Measurements from ENCODE around the gene DGKZ.
"Not testable (repeated sequence)": the region's sequence is repeated elsewhere in the genome, so short reads cannot be mapped to it uniquely, and the experiment has no call there.

The DGKZ gene

GRCh38 chr11:46369458-46370152 is 22.3 kb downstream of the DGKZ start:
- no peak for DNase-seq

- DNase-seq, result no peak
Observed at GRCh38 chr11:46370253-46370652, 23.0 kb downstream of the DGKZ start.

GRCh38 chr11:46371262-46371661 is 24.0 kb downstream of the DGKZ start:
- not testable (repeated sequence) for DNase-seq

- DNase-seq, result no peak
Observed at GRCh38 chr11:46372086-46372485, 24.8 kb downstream of the DGKZ start.

GRCh38 chr11:46372501-46372900 is 25.2 kb downstream of the DGKZ start:
- DNase-seq, result not testable (repeated sequence)

- no peak for DNase-seq
Observed at GRCh38 chr11:46373787-46374740, 26.8 kb downstream of the DGKZ start.

GRCh38 chr11:46374815-46375214 is 27.6 kb downstream of the DGKZ start:
- no peak for DNase-seq

- DNase-seq, result no peak
Observed at GRCh38 chr11:46375392-46376101, 28.3 kb downstream of the DGKZ start.

GRCh38 chr11:46376258-46377050 is 29.2 kb downstream of the DGKZ start:
- no peak for DNase-seq

- DNase-seq, result no peak
Observed at GRCh38 chr11:46377290-46377689, 30.0 kb downstream of the DGKZ start.

GRCh38 chr11:46377831-46378230 is 30.6 kb downstream of the DGKZ start:
- no peak for DNase-seq

GRCh38 chr11:46378296-46378695 is 31.0 kb downstream of the DGKZ start:
- no peak for DNase-seq

- DNase-seq, result no peak
Observed at GRCh38 chr11:46378811-46379481, 31.7 kb downstream of the DGKZ start.

- not testable (repeated sequence) for DNase-seq
Observed at GRCh38 chr11:46379482-46380293, 32.4 kb downstream of the DGKZ start.

- DNase-seq, result no peak
Observed at GRCh38 chr11:46380340-46381047, 33.2 kb downstream of the DGKZ start.

GRCh38 chr11:46381048-46381818 is 34.0 kb downstream of the DGKZ start, which contains the start of gene MDK:
TSS of gene MDK (plus strand) at chr11:46381669. CDS start at chr11:46382058, 389 bp downstream.
- DNase-seq, result no peak

GRCh38 chr11:46381819-46382645 is 34.8 kb downstream of the DGKZ start:
- no peak for DNase-seq

- DNase-seq, result no peak
Observed at GRCh38 chr11:46382646-46383403, 35.6 kb downstream of the DGKZ start.

Data from NCI-H2081 treated with DMSO at 0.1 percent for 48 hours (cell line).